ENCODE data around the gene ERMP1.

The ERMP1 gene

DNA sequence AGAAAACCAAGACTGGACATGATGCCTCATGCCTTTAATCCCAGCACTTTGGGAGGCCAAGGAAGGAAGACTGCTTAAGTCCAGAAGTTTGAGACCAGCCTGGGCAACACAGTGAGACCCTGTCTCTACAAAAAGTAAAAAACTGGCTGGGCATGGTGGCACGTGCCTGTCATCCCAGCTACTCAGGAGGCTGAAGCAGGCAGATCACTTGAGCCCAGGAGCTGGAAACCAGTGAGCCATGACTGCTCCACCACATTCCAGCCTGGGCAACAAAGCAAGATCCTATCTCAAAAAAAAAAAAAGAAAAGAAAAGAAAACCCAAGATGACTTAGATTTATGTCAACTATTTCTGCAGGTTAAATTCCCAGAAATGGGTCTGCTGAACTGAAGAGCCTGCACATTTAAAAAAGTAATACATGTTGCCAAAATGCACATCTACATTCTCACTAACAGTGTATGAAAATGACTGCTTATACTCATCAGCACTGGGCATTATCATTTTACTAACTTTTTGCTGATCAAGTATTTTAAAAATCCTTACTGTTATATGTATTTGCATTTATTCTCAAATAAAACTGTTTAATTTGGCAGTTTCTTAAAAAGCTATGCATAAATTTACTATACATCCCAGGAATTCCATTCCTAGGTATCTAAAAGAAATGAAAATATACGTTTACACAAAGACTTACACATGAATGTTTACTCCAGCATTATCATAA lies 14.3 kb downstream of the ERMP1 start:
- TF ChIP-seq, protein P1, sequence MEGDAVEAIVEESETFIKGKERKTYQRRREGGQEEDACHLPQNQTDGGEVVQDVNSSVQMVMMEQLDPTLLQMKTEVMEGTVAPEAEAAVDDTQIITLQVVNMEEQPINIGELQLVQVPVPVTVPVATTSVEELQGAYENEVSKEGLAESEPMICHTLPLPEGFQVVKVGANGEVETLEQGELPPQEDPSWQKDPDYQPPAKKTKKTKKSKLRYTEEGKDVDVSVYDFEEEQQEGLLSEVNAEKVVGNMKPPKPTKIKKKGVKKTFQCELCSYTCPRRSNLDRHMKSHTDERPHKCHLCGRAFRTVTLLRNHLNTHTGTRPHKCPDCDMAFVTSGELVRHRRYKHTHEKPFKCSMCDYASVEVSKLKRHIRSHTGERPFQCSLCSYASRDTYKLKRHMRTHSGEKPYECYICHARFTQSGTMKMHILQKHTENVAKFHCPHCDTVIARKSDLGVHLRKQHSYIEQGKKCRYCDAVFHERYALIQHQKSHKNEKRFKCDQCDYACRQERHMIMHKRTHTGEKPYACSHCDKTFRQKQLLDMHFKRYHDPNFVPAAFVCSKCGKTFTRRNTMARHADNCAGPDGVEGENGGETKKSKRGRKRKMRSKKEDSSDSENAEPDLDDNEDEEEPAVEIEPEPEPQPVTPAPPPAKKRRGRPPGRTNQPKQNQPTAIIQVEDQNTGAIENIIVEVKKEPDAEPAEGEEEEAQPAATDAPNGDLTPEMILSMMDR (conservative IDR thresholded peaks at IDR 0.05): no peak
- H3K27ac ChIP-seq: no peak overlapping the region

DNA sequence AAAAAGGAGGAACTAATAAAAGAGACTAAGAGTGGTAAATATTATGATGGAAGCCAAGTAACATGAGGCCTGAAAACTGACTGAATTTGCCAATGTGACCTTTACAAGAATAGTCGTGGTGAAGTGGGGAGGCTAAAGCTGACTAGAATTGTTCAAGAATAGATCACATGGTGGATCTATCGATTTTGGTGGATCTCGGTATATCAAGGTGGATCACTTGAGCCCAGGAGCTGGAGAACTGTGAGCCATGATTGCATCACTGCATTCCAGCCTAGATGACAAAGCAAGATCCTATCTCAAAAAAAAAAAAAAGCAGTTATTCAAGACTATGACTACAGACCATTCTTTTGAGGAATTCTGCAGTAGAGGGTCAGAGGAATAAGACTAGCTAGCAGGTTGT lies 15.1 kb downstream of the ERMP1 start:
- TF ChIP-seq, protein P1 (conservative IDR thresholded peaks at IDR 0.05): no peak
- H3K27ac ChIP-seq: no peak overlapping the region

DNA sequence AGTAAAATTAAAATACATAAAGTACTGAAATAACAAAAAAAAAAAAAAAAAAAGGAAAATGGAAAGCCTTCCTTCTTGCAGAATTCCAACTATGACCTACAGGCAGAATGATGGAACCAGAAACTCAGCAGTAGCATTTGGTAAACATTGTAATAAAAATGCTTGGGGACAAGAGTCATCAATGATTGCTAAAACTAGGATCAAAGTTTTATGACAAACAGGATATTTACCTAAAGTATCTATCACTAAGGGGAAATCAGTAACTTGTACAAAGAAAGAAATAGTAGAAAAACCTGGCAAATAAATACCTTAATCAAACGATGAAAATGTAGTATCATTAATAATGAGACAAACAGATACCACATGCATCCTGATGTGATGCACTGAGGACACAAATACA lies 17.5 kb downstream of the ERMP1 start:
- TF ChIP-seq, protein P1 (conservative IDR thresholded peaks at IDR 0.05): no peak
- H3K27ac ChIP-seq: no peak overlapping the region

DNA sequence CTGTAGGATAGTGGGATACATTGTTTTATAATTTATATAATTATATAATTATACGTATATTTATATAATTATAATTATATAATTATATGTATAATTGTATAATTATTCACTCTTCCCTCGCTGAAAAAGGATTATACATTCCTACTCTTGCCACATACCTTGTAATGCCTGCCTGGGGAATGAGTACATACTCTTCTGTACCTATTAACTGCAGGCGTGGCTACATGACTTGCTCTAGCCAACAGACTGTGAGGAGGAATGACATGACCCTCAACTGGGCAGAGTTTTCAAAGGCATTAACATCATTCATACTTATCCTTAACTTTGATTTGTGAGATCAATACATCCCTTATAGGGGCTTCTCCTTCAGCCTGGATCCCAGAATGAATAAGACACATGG lies 19.1 kb downstream of the ERMP1 start:
- TF ChIP-seq, protein P1 (conservative IDR thresholded peaks at IDR 0.05): no peak
- H3K27ac ChIP-seq: no peak overlapping the region

DNA sequence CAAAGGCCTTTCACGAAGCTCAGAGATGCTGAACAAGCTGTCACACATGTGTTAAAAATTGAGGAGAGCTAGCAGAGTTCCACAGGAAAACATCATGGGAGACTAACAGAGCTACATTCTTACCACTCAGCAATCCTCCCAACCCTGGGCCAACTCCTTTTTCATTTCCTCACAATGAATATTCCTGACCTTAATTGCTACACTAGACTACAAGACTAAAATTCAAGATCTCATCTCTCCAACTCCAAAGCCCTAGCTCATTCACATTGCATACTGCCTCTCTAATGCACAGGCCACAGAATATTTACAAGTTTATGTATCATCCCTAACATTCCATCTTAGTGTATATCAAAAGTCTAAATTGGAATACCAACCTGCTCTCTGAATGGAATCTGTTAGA lies 21.2 kb downstream of the ERMP1 start:
- H3K27ac ChIP-seq: no peak overlapping the region
- TF ChIP-seq, protein P1 (conservative IDR thresholded peaks at IDR 0.05): no peak

DNA sequence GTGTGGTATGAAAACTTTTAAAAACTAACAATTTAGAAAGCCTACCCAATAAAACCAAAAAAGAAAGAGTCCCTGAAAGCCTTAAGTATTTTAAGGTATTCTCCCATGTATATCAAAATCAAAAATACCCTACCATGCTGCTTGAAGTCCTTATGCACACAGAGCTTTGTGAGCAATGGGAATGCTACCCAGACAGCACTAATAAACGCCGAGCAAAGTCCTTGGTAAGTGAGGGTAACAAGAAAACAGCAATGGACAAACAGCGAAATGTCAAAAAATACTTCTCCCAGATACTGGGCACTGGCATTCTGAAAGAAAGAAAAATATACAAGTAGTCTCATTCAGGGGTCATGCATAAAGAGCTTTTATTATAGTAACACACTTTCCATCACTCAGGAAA lies 27.4 kb downstream of the ERMP1 start:
- TF ChIP-seq, protein P1 (conservative IDR thresholded peaks at IDR 0.05): no peak

DNA sequence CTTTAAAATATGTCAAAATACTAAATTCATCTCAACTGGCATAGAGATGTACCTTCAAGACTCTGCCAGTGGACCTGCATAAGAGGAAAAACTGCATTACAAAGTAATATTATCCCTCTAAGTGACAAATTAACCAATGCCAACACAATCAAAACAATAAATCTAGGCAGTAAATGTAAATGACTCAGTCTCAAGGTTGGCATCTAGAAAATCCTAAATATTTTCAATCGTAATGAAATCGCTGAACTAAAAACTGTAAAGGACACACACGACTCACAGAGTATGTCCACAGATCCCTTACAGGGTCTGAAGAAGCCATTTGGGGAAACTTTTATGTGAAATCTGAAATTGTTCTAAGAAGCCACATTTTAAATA lies 31.2 kb downstream of the ERMP1 start:
- TF ChIP-seq, protein P1 (conservative IDR thresholded peaks at IDR 0.05): no peak

More for the DNA sequence above, 27.4 kb downstream of the ERMP1 start:
- H3K27ac ChIP-seq: no peak overlapping the region

More for the DNA sequence above, 31.2 kb downstream of the ERMP1 start:
- no peak overlapping the region for H3K27ac ChIP-seq

Data from VCaP (cell line).